NCI-H2081 (cell line): Measurements from ENCODE around the gene FAM217A.

ENCODE experiments used
- DNase-seq, 2 experiments: peaks; one replicate each; lab custom pipeline; 2025; lab: John Stamatoyannopoulos, UW

Gene FAM217A

GRCh38 chr6:4021133-4021853 is 57.6 kb downstream of the FAM217A start:
- DNase-seq = peak; percentile 94 to 97

- no peak for DNase-seq
Measured at GRCh38 chr6:4020822-4021132, 58.2 kb downstream of the FAM217A start.

DNA sequence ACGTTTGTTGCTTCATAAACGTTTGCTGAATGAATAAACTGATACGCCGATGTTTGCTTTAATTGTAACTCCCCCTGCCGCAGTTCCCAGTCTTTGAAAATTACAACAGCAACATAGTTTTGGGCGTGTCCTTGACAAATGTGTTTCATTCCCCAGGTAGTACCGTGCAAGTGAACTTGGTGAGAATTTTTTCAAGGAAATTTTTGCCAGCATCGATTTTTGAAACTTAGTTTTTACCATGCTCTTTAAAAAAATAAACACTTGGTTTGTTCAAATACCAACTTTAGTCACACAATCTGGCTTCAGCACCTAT is 60.1 kb downstream of the FAM217A start:
- no peak for DNase-seq
